NCI-H460 (cell line): ENCODE data around the gene DAP3. TPM values are rescaled to one million over a fixed set of nuclear protein-coding genes. Genes with fewer than 3 reads are reported as not detected.
"Not testable (repeated sequence)": the region's sequence is repeated elsewhere in the genome, so short reads cannot be mapped to it uniquely, and the experiment has no call there.

Experiments
- DNase-seq: peaks from one replicate; pipeline ENCODE4 v3.0.0-alpha.2; 2016; ENCODE audit warnings: low read depth; ENCODE audit errors: extremely low read depth
- total RNA-seq: library from RNA; depleted of rRNA; stranded (reverse); fragments of >200 nt; shearing (Covaris generic); gene quantifications from 2 replicates; pipeline ENCODE4 v1.2.3, GENCODE V29; 2014

DAP3 gene
- total RNA-seq, 1 experiment from 2014 or later, result 188 TPM

DNA sequence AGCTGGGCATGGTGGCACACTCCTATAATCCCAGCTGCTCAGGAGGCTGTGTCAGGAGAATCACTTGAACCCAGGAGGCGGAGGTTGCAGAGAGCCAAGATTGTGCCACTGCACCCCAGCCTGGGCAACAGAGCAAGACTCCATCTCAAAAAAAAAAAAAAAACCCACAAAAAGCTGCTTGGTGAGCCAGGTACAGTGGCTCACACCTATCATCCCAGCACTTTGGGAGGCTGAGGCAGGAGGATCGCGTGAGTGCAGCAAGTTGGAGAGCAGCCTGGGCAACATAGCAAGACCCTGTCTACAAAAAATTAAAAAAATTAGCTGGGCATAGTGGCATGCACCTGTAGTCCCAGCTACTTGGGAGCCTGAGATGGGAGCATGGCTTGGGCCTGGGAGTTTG lies 26.2 kb downstream of the DAP3 start:
- DNase-seq, result not testable (repeated sequence)

DNA sequence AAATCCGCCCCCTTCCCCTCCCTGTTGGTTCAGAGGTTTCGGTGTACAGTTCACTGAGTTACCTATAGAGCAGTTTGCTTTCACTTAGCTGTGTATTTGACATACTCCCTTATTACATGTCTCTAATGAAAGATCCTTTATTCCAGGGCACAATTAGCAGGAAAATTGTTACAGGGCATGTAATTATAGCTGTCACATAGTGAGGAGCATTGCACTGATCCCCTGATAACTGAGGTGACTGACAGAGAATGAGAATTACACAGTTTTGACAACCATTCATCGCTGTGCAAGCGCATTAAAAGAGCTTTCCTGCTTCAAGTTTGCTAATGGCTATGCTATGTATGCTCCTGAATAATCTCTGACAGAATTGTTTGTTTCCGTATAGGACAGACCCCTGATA lies 26.9 kb downstream of the DAP3 start:
- no peak for DNase-seq

DNA sequence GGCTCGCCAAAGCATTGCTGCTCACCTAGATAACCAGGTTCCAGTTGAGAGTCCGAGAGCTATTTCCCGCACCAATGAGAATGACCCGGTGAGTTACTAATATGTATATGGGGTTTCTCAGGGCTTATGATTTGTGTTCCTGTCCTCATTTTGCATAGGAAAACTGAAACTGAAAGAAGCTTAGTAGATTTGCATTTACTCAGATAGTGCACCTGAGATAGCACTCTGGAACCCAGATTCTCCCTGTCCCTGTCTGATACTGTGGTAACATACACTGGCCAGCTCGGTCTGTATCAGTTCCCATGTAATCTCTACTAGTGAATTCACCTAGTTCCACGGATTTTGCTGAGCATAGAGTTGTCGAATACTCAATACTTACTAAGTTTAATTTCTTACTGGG lies 28.1 kb downstream of the DAP3 start:
- DNase-seq, result no peak

GRCh38 chr1:155718524-155719115 lies 29.7 kb downstream of the DAP3 start:
- not testable (repeated sequence) for DNase-seq

- DNase-seq, result no peak
Observed at GRCh38 chr1:155719703-155720102, 30.8 kb downstream of the DAP3 start.

GRCh38 chr1:155725142-155725541 lies 36.3 kb downstream of the DAP3 start:
- no peak for DNase-seq

DNA sequence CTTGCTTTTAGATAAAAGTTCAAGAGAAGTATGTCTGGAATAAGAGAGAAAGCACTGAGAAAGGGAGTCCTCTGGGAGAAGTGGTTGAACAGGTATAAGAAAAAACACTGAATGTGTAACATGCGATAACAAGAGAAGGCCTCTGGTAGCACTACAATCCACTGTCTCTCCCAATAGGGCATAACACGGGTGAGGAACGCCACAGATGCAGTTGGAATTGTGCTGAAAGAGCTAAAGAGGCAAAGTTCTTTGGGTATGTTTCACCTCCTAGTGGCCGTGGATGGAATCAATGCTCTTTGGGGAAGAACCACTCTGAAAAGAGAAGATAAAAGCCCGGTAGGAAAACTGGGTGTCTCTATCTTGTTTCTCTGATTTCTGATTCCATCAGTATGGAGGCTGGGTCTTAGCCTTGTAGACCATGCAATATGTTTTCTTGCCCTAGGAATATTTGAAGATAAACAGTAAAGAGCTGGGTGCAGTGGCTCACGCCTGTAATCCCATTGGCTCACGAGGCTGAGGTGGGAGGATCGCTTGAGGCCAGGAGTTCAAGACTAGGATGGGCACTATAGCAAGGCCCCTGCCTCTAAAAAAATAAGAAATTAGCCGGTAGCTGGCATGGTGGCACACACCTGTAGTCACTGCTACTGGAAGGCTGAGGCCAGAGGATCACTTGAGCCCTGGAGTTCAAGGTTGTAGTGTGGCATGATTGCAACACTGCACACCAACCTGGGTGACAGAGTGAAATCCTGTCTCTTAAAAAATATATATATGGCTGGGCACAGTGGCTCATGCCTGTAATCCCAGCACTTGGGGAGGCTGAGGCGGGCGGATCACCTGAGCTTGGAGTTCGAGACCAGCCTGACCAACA lies 40.4 kb downstream of the DAP3 start:
- peak; percentile 74 for DNase-seq

GRCh38 chr1:155740995-155741394 lies 52.1 kb downstream of the DAP3 start:
- DNase-seq, result no peak

DNA sequence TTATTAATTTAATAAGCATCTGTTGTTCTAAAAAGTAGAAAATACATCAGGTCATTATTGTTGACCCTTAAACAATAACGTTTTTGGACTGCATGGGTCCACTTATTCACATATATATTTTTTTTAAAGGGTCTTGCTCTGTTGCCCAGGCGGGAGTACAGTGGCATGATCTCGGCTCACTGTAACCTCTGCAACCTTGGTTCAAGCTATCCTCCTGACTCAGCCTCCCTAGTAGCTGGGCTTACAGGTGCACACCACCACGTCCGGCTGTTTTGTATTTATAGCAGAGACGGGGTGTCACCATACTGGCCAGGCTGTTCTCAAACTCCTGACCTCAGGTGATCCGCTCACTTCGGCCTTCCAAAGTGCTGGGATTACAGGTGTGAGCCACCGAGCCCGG lies 53.0 kb downstream of the DAP3 start:
- DNase-seq, result no peak

DNA sequence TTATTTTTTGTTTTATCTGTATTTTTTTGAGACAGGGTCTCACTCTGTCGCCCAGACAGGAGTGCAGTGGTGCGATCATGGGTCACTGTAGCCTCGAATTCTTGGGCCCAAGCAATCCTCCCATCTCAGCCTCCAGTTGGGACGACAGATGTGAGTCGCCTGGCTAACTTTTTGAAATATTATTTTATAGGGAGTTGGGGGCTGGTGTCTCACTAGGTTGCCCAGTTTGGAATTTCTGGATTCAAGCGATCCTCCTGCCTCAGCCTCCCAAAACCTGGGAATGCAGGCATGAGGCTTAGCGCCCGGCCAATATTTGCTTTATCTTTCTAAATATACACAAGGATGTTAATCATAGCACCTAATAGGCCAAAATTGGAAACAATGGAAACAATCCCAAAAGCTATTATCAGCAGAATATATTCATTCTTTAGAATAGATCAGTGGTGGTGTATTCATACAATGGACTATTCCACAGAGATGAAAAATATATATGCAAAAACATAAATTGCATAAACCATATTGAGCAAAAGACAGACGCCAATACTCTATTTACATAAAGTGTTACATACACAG lies 55.9 kb downstream of the DAP3 start:
- no peak for DNase-seq

DNA sequence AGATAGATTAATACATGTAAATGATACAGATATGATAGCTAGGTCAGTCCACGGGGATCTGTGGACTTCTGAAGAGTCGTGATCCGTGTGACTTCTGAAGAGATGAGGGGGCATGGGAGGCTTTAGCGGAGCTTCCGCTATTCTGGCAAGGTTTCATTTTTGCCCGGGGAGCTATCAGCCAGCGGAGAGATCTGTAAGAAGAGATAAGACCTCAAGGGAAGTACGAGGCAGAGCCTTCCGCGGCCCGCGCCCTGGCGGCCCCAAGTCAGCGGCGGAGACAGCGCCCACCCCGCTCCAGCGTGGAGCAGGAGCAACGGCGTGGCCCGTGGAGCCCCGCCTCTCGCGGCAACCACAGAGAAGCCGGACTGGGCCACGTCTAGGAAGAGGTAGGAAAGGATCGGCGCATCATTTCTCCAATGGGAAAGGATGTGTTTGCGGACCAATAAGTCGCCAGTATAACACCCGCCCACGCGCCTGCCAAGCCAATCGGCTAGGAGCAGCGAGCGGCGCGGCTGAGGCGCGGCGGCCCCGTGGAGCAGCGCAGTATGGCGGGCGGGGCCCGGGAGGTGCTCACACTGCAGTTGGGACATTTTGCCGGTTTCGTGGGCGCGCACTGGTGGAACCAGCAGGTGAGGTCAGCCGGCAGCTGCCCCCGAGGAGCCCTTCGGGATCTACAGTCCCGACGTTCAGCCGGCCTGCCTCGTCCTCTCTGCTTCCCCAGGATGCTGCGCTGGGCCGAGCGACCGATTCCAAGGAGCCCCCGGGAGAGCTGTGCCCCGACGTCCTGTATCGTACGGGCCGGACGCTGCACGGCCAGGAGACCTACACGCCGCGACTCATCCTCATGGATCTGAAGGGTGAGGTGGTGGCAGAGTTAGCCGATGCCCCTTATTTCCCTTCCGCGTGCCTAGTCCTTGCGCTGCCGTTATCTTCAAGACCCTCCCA lies 56.7 kb downstream of the DAP3 start:
- peak; percentile 98 for DNase-seq

DNA sequence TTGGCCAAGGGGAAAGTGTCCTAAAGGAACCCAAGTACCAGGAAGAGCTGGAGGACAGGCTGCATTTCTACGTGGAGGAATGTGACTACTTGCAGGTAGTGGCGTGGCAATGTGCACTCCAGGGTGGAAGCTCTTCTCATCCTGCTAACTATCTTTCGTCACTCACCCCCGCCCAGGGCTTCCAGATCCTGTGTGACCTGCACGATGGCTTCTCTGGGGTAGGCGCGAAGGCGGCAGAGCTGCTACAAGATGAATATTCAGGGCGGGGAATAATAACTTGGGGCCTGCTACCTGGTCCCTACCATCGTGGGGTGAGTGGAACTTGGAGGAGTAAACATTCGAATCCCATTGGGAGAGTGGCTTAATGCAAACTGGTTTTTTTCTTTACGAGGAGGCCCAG lies 58.7 kb downstream of the DAP3 start:
- not testable (repeated sequence) for DNase-seq

GRCh38 chr1:155748141-155748540 lies 59.2 kb downstream of the DAP3 start:
- not testable (repeated sequence) for DNase-seq

GRCh38 chr1:155759017-155759416 lies 70.1 kb downstream of the DAP3 start:
- not testable (repeated sequence) for DNase-seq

- no peak for DNase-seq
Observed at GRCh38 chr1:155759966-155760630, 71.2 kb downstream of the DAP3 start.

GRCh38 chr1:155760751-155761475 lies 72.0 kb downstream of the DAP3 start:
- no peak for DNase-seq

- DNase-seq, result no peak
Observed at GRCh38 chr1:155761736-155762405, 73.0 kb downstream of the DAP3 start.

GRCh38 chr1:155763090-155763815 lies 74.4 kb downstream of the DAP3 start:
- DNase-seq, result peak; percentile 86
